Myocyte (in vitro differentiated cells): ENCODE measurements around the gene OSBPL5. TPM values are rescaled to one million over a fixed set of nuclear protein-coding genes. Genes with fewer than 3 reads are reported as not detected.

Experiments
- DNase-seq: peaks from one replicate; pipeline ENCODE4 v3.0.0-alpha.2; 2012; ENCODE audit warnings: low read depth
- polyA plus RNA-seq: library from polyadenylated mRNA; unstranded; fragments of >200 nt; gene quantifications from one replicate; pipeline ENCODE4 v1.2.1, GENCODE V29; 2012; ENCODE audit warnings: missing spikeins
- total RNA-seq: library from RNA; depleted of rRNA; stranded (reverse); fragments of >200 nt; gene quantifications from 2 replicates; pipeline ENCODE4 v1.2.3, GENCODE V29; 2014

OSBPL5 gene, protein sequence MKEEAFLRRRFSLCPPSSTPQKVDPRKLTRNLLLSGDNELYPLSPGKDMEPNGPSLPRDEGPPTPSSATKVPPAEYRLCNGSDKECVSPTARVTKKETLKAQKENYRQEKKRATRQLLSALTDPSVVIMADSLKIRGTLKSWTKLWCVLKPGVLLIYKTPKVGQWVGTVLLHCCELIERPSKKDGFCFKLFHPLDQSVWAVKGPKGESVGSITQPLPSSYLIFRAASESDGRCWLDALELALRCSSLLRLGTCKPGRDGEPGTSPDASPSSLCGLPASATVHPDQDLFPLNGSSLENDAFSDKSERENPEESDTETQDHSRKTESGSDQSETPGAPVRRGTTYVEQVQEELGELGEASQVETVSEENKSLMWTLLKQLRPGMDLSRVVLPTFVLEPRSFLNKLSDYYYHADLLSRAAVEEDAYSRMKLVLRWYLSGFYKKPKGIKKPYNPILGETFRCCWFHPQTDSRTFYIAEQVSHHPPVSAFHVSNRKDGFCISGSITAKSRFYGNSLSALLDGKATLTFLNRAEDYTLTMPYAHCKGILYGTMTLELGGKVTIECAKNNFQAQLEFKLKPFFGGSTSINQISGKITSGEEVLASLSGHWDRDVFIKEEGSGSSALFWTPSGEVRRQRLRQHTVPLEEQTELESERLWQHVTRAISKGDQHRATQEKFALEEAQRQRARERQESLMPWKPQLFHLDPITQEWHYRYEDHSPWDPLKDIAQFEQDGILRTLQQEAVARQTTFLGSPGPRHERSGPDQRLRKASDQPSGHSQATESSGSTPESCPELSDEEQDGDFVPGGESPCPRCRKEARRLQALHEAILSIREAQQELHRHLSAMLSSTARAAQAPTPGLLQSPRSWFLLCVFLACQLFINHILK
- total RNA-seq: 14.7 and 21.2 TPM in 2 replicates
- polyA plus RNA-seq: 27.2 TPM

DNA sequence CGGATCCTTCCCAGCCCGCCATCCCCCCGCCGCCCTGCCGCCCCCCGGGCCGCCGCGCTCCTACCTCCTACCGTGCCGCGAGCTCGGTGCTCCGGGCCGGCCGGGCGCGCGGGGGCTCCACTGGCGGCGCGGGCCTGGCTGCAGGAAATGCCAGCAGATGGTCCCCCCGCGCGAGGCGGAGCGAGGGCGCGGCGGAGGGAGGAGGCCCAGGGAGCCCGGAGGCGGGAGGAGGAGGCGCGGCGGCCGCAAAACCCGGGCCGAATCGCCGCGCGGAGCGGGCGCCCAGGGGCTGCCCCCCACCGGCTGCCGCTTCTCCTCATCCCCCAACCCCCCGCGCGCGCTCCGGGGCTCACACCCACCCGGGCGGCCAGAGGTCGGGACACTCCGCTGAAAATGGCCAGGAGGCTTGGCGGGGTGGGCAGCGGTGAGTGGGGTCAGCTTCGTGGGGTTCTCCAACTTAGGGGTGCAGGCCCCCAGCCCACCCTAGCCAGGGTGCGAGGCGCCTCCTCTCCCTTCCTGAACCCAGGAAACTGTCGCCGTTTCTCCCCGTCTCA, at the start of gene OSBPL5:
OSBPL5 (minus strand) TSS at position 159 of the 554 bp plus-strand sequence. CDS start 36,162 bp downstream, outside the sequence.
- peak; percentile 73 for DNase-seq

DNA sequence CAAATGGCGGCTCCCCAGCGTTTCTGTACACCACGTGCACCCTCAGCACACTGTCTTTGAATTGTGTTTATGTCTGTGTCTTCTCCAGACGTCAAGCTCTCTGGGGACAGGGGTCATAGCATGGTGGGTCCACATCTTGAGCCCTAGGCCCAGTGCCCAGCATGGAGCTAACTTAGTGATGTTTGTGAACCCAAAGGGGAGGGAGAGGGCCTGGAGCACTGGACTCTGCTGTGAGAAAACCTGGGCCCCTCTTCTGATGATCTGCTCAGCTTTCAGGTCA, 49.2 kb upstream of the OSBPL5 start:
- DNase-seq: no peak

DNA sequence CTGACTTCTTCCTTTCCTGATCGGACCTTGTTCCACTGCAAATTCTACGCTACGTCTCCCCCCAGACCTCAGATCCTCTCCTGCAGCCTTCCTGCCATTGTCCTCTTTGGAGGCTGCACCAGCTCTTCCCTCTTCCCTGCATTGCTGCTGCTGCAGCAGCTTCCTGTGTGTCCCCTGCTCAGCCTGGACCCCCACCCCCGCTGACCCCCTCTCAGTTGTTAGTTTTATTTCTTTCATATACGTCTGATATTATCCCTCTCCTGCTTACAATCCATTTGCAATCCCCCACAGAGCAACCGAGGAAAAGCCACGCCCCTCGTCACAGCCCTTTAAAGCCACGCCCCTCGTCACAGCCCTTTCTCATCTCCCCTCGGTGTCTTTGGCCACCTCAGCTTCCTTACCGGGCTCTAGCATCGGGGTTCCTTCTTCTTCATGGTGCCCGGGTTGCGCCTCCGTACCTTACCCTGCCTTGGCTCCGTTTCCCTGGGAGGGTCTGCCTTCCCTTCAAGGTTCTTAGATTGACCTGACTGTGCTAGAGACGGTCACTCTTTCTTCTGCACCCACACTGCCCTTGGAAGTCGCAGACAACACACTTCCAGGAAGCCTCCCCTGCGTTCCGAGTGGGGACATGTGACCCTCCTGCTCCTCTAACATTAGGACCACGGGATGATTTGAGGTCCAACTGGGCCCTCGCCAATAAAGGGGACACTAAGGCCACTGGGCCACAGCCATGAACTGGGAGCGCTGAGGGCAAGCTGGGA, 48.7 kb upstream of the OSBPL5 start:
- no peak for DNase-seq

DNA sequence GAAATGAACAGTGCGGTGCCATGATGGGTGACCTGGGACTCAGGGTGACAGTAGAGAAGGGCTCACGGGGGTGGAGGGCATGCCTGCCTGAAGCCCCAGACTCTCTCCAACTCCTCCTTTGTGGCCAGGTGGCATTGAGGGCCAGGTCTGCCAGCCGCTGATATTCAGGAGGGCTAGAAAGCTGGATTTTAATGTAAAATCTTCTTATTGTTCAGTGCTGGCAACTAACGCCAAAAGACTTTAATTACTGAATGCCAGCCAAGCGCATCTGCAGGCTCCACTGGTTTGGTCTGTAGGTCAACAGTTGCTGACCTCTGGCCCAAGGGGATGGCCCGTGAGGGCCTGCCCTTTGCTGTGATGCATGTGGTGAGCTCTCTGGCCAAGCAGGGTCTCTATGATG, 43.2 kb upstream of the OSBPL5 start:
- DNase-seq: no peak

DNA sequence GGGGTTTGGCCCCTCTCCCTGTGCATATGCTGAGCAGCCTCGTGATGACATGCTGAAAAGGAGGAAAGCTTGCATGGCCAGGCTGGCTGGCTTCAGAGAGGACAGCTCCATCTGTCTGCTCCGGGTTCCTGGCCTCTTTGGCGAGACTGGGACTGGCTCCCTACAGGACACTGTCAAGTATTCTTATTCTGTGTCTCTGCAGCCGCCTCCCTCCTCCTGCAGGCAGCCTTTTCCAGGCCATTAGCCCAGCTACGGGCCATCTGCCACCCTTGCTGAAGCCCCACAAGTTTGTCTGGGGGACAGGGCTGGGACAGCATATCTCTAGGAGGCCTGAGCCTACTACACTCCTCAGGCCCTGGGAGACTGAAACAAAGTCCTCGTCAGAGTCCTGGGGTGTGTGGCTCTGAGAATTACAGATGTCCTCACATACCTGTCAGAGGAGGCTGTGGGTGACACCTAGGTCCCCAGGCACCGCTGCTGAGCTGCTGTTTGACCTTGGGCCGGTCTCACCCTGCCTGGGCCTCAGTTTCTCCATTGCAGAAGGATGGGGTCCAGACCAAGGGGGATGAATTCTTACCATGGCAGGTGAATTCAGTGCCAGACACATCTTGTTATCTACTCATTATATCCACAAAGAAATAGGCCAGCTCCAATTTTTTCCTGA, 42.5 kb upstream of the OSBPL5 start:
- no peak for DNase-seq

DNA sequence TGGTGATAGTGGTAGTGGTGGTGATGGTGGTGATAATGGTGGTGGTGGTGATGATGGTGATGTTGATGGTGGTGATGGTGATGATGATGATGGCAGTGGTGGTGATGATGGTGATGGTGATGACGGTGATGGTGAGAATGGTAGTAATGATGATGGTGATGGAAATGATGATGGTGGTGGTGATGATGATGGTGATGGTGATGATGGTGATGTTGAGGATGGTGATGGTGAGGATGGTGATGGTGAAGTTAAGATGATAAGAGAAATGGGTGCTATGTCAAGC, 41.8 kb upstream of the OSBPL5 start:
- DNase-seq: no peak

DNA sequence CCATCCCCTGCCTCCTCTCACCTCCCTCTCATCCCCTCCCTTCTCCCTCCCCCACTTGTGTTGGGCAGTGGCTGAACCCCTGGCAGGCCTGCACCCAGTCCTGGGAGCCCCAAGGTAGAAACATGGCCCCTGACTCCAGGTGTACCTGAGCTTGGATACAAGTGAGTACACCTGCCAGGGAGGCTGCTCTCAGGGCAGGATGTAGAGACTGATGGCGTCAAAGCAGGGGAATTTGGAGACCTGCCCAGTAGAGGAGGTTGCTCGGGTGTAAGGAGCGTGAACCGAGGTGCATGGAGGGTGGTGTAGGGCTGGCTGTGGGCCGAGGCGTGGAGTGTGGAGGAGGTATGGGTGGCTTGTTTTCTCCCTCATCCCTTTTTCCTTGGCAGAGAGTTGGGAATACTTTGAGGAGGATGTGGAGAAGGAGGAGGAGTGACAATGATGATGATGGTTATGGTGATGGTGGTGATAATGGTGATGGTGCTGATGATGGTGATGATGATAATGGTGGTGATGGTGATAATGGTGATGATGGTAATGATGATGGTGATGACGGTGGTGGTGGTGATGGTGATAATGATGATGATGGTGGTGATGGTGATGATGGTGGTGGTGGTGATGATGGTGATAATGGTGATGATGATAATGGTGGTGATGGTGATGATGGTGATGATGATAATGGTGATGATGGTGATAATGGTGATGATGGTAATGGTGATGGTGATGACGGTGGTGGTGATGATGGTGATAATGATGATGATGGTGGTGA, 41.2 kb upstream of the OSBPL5 start:
- DNase-seq: no peak

DNA sequence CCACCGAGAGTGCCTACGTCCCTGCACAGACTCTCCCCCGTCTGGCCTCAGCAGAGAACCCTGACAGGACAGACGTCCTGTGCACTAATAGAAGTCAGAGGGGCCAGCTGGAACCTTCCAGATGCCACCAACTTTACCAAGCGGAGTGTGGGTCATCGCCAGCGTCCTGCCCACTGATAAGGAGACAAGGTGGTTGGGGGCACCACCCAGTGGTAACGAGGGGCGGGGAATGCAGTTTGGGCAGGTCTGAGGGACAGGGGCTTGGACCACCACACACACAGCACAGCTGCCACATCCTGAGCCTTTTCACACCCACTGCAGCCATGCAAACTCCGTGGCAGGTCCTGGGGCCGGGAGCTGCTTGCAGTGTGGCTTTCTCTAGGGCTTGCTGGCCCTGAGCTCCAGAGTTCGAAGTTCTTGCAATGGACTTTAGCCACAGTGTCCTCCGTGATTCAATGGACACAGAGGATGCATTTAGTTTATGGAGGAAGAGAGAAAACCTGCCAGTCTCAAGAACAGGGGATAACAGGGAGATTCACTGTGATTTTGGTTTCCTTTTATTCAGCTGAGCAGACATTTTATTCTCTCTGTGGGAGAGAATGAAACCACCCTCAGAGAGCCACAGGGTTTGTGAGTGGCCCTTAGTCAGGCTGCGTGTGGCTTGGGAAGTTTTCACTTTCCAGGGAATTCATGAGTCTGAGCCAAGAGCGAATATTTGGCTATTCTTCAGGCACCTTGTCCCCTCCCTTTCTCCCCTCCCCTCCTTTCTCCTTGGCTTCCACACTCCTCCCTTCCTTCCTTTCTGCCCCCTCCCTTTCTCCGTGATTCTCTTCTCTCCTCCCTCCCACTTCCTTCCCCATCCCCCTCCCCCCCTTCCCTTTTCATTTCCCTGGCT, 40.4 kb upstream of the OSBPL5 start:
- DNase-seq: no peak

DNA sequence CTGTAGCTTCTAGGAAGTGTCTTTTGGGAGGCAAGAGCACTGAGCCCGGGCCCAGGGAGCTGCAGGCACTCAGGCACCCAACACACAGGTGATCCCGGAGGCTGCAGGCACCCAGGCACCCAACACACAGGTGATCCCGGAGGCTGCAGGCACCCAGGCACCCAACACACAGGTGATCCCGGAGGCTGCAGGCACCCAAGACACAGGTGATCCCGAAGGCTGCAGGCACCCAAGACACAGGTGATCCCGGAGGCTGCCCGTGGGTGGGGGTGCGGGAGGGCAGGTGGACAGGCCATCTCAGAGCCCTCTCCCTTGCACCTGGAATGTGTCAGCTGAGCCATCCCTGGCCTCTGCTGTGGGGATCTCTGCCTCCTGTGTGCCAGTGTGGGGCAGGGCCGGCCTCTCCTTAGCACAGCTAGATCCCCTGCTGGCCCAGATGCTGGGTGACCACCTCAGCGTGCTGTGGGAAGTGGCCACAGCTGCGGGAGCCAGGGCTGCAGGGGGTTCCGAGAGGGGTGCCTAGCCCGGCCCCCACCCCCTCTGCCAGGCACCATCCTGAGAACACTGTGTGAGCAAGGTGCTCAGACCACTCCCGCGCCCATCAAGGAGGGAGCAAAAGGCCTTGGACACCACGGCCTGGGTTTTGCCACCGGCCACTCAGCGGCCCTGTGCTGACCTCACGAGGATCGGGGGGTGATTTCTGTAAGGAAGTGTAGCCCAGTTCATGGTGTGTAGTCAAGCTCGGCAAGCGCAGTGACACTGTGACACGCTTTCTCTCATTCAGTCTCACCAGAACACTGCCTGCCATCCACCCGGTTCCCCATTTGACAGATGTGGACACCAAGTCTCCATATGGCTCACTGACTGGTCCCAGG, 39.3 kb upstream of the OSBPL5 start:
- no peak for DNase-seq

DNA sequence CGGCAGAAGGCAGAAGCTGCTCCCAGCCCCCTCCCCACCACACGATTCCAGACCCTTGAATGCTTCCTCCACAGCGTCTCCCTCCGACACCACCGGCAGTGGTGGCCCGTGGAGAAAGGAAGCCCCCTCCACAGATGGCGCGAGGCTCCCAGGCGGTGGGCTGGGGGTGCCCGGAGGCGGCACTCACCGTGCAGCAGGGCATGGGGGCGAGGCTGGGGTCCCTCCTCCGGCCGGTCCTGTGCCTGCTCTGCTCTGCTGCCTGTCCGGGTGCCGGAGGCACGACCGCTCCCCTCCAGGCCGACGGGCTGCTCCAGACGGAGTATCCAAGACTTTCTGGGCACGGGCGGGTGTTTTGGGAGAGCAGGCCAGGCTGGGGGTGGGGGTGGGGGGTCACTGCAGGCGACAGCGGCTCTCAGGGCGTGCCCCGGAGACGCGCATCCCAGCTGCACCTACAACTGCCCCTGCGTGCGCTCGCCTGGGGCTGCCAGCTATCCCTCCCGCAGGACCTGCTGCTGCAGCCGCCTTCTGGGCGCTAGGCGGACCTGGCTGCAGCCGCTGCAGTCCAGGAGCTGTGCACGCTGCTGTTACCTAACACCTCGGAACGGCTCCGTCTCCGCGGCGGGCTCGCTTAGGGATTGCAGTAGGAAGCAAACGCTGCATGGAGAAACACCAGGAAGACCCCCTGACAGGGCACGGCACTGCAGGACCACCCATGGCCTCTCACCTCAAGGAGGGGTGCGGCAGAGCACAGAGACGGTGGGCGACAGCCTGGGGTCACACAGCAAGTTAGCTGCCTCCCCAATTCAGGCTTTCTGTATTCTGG, 38.3 kb upstream of the OSBPL5 start:
- no peak for DNase-seq

DNA sequence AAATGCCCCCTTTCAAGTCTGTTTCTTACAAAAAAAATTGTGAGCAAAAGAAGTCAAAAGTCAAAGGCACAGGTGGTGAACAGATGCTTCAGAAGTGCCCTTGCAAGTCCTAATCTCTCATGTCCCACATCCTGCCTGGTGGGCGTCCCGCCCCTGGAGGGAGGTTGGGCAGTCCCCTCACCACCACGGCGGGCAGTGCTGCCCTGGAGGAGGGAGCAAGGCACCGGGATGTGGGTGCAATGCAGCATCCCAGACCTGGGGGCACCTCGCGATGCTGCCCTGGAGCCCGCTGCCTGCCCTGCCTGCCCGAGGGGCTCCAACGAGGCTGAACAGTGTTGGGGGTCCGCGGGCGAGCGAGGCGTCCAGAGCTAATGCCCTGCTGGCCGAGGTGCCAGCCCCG, 37.6 kb upstream of the OSBPL5 start:
- DNase-seq: no peak

DNA sequence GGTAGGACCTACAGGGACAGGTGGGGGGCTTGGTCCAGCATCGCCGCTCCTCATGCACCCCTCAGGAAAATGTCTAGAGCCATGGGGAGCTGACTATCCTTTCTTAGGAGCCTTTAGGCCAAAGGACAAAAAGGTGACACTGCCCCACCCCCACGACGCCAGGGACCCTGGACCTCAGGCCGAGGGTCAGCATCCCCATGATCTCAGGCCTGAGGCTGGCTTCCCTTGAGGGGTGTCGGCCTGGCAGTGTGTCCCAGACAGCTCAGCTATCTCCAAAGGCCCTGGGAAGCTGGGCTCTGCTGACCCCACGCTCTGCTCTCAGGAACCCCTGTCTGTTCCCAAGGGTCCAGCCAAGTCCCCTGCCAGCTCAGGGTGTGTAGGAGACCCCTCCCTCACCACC, 37.2 kb upstream of the OSBPL5 start:
- DNase-seq: no peak

DNA sequence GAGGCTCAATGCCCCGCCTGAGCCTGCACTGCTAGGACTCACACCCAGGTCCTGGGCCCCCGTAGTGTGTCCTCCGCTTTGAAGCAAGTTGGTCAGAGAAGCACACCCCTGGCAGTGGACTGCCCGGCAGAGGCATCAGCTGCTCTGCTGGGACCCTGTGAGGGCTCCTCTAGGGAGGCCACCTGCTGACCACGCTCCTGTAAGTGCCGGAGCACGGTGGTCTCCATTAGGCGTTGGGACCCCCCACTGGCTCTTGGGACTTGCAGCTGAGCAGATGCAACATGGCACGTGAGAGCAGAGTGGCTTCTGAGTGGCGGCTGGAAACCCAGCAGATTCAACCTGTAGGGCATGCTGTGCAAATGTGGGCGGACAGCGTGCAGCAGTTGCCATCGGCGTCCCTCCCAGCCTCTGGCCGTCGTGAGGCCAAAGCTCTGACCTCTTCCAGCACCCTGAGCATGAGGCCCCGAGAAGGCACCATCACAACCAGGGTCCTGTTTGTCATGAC, 36.6 kb upstream of the OSBPL5 start:
- DNase-seq: no peak

DNA sequence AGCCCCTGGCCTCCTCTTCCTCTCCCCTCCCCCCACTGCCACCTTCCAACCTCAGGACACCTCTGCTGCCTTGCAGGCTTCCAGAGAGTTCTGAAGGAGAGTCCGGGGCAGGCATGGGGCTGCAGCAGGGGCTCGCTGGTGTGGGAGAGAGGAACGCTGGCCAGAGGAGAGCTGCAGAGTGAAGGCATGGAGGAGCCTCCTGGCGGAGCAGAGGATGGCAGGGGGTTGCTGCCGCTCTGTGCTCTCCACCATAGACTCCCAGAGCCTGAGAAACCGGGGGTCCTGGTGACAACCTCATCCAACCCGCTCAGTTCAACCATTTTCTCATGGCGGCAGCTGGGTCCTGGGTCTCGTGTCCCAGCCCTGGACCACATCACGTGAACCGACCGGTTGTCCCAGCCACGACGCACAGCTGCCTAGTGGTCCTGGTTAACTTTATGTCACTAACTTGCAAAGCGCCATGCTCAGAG, 36.0 kb upstream of the OSBPL5 start:
- no peak for DNase-seq

DNA sequence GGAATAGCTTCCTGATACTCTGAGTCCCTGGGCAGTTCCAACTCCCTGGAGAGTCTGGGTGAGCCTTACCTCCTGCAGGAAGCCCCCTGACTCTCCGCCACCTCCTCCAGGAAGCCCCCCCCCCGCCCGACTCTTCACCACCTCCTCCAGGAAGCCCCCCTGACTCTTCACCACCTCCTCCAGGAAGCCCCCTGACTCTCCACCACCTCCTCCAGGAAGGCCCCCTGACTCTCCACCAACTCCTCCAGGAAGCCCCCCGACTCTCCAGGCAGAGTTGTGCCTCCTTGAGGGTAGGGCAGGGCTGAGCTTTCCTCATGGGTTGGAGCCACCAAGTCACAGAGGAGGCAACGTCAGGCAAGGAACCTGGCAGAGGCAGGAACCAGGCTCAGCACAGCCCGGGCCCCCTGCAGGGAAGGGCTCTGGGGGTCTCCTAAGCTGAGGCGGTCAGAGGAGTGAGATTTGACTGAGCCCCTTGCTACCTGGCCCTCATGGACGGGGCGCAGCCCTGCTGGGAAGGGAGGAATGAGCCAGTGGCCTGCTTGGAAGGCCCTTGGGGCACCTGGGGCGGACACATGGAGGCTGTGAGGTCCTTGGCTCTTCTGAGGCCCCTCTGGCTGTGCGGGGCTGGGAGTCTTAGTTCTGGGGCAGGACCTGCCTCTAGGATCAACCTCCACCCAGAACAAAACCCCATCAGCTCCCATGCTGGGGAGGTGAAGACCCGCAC, 35.4 kb upstream of the OSBPL5 start:
- no peak for DNase-seq

DNA sequence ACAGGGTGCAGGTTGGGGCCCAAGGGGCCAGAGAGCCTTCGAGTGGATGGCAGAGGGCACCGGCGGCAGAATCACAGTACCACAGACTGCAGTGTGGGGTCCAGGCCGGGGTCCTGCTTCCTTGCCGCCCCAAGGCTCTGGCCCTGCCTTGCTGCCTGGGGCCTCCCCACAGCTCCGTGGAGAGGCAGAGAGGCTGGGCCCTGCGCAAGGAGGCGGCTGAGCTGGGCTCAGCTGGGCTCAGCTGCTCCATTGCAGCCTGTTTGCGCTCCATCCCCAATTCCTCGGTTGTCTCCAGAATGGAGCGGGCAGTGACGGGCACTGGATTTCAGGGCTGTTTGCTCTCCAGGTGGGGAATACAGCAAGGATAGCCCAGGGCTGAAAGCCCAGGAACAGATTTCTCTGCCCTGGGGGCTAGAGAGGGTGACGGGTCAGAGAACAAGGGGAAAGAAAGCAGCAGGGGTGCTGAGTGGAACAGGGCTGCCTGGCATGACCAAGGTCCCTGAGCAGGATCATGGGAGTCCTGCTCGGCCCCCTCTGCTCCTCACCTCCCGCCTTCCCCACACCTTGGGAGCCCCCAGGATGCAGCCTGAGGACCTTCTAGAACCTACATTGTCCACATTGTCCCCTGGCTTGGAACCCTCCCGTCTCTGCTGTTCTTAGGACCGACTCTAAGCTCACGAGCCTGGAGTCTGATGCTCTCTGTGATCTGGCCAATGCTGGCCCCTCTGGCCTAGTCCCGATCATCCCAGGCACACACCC, 34.6 kb upstream of the OSBPL5 start:
- no peak for DNase-seq
